Measurements from ENCODE around the gene NHP2. TPM values are rescaled to one million over a fixed set of nuclear protein-coding genes. Genes with fewer than 3 reads are reported as not detected.
A peak's percentile ranks its signal among the peaks of the same experiment; 100 is the strongest.

Gene NHP2
- total RNA-seq, 1 donor, result 88.1 TPM

DNA sequence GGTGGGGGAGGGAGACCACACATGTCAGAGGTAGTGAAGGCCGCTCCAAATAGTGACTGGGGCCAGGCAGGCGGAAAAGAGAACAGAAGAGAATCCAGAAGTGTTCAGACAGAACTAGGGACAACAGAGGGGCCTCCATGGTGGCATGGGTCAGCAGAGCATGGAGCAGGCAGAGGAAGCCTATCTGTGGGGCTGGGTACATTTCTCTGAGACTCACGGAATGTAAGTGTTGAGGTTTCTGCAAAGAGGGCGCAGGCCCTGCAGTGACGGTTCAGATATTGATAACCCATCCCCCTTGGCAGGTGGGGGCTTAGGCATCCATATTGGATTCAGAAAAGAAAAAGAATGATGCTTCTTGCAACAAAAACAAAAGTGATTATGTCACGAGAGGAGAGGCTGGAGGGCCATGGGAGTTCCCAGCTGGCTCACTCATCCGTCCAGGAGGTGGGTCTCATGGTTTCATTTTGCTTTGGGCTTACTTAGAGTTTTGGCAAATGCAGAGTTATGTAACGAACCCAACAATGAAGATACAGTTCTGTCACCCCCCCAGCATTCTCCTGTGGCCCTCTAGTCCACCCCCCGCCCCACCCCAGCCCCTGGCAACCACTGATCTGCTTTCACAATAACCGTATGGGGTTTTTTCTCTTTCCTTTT is 28.3 kb downstream of the NHP2 start:
- TF ChIP-seq, protein P1, sequence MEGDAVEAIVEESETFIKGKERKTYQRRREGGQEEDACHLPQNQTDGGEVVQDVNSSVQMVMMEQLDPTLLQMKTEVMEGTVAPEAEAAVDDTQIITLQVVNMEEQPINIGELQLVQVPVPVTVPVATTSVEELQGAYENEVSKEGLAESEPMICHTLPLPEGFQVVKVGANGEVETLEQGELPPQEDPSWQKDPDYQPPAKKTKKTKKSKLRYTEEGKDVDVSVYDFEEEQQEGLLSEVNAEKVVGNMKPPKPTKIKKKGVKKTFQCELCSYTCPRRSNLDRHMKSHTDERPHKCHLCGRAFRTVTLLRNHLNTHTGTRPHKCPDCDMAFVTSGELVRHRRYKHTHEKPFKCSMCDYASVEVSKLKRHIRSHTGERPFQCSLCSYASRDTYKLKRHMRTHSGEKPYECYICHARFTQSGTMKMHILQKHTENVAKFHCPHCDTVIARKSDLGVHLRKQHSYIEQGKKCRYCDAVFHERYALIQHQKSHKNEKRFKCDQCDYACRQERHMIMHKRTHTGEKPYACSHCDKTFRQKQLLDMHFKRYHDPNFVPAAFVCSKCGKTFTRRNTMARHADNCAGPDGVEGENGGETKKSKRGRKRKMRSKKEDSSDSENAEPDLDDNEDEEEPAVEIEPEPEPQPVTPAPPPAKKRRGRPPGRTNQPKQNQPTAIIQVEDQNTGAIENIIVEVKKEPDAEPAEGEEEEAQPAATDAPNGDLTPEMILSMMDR (IDR thresholded peaks at IDR 0.05; ENCODE audit: insufficient read depth, low read depth, low read length), result no peak
- H3K4me3 ChIP-seq (ENCODE audit: low read depth, low read length), result no peak overlapping the region
- no peak for DNase-seq (ENCODE audit: low read depth)

GRCh38 chr5:178123966-178124925 is 29.4 kb downstream of the NHP2 start:
- TF ChIP-seq, protein P1 (IDR thresholded peaks at IDR 0.05; ENCODE audit: insufficient read depth, low read depth, low read length), result no peak
- no peak overlapping the region for H3K4me3 ChIP-seq (ENCODE audit: low read depth, low read length)
- no peak for DNase-seq (ENCODE audit: low read depth)

DNA sequence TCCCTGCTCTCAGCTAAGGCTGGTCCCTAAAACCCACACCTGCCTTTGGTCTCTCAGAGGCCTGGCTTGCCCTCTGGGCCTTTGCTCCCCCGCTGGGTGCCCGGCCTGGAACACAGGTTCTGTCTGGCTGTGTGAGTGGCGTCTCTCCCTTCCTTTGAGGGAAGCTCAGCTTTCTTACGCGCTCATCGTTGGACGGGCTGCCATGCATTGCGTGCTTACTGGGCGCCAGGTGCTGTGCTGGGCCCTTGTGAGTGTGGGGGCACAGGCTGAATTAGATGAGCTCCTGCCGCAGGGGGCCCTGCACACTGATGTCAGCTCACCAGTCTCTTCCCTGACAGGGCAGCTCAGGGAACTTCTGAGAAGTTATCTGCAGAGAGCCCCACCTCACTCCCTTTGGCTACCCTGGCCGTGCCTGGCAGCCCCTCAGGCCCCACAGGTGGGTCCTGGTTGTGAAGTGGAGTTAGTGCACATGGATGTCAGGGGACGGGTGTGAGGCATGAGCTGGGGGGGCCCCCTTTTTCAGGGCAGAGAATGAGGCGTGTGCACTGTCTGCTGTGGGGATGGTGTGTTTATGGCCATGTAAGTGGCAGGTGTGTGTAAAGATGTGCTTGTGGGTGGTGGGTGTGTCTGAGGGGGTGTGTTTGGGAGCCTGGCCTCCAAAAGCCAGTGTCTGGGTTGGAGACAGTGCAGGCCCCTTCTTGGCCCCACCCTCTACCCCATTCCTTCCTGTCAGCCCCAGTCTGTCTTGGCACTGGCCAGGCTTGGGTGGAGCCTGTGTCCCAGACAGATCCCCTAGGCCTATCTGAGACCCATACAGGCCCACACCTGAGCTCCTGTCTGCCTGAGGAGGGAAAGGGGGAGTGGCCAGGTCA is 30.4 kb downstream of the NHP2 start:
- TF ChIP-seq, protein P1 (IDR thresholded peaks at IDR 0.05; ENCODE audit: insufficient read depth, low read depth, low read length), result no peak
- no peak overlapping the region for H3K4me3 ChIP-seq (ENCODE audit: low read depth, low read length)
- no peak for DNase-seq (ENCODE audit: low read depth)

GRCh38 chr5:178122346-178122745 is 31.3 kb downstream of the NHP2 start:
- TF ChIP-seq, protein P1 (IDR thresholded peaks at IDR 0.05; ENCODE audit: insufficient read depth, low read depth, low read length), result no peak
- H3K4me3 ChIP-seq (ENCODE audit: low read depth, low read length), result no peak overlapping the region
- no peak for DNase-seq (ENCODE audit: low read depth)

DNA sequence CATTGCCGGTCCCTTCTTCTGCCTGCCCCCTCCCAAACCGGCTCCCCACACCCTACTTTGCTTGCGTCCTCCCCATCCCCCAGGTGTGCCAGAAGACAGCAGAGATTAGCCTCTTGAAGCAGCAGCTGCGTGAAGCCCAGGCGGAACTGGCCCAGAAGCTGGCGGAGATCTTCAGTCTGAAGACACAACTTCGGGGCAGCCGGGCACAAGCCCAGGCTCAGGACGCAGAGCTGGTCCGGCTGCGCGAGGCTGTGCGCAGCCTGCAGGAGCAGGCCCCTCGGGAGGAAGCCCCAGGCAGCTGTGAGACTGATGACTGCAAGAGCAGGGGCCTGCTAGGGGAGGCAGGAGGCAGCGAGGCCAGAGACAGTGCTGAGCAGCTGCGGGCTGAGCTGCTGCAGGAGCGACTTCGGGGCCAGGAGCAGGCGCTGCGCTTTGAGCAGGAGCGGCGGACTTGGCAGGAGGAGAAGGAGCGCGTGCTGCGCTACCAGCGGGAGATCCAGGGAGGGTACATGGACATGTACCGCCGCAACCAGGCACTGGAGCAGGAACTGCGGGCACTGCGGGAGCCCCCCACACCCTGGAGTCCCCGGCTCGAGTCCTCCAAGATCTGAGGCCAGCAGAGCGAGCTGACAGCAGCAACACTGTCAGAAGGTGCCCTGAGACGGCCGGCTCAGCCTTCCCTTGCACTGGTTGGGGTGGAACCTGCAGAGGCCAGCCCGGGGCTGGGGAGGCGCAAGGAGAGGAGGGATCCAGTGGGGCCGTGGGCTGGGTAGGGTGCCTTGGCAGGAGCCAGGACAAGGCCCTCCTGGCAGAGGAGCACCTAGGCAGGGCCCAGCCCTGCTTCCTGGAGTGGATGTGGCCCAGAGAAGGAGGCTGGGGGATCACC is 32.1 kb downstream of the NHP2 start:
- H3K4me3 ChIP-seq (ENCODE audit: low read depth, low read length), result peak overlapping the region; percentile 35
- TF ChIP-seq, protein P1 (IDR thresholded peaks at IDR 0.05; ENCODE audit: insufficient read depth, low read depth, low read length), result no peak
- peak; percentile 9 for DNase-seq (ENCODE audit: low read depth)
